Liver (tissue), 9 donors: Measurements from ENCODE around the gene SIRT2. TPM values are rescaled to one million over a fixed set of nuclear protein-coding genes. Genes with fewer than 3 reads are reported as not detected.

Source experiments
- DNase-seq: peaks from one replicate; pipeline ENCODE4 v3.0.0-alpha.2; 2017; ENCODE audit warnings: low spot score
- H3K27ac ChIP-seq, 2 donors: one replicate each; pipeline ENCODE4 v1.7.0; 2013; ENCODE audit warnings: inconsistent platforms in 2 of 2, low read length in 2 of 2, control low read depth in 1 of 2, low read depth in 1 of 2, mild to moderate bottlenecking in 1 of 2
- H3K27me3 ChIP-seq, 4 donors: one replicate each; pipeline versions ENCODE4 v1.6.1 to v1.7.0; 2013; ENCODE audit warnings: low read length in 3 of 4, inconsistent platforms in 1 of 4, mild to moderate bottlenecking in 1 of 4, moderate library complexity in 1 of 4; ENCODE audit not compliant: control insufficient read depth in 4 of 4, insufficient read depth in 4 of 4
- H3K36me3 ChIP-seq, 4 donors: one replicate each; pipeline versions ENCODE4 v1.6.1 to v1.7.0; 2013; ENCODE audit warnings: low read length in 3 of 4, mild to moderate bottlenecking in 3 of 4, low read depth in 1 of 4, moderate library complexity in 1 of 4; ENCODE audit not compliant: control insufficient read depth in 4 of 4, insufficient read depth in 3 of 4
- H3K4me1 ChIP-seq, 4 donors: one replicate each; pipeline versions ENCODE4 v1.6.1 to v1.7.0; 2013; ENCODE audit warnings: low read length in 3 of 4, mild to moderate bottlenecking in 3 of 4, moderate library complexity in 1 of 4; ENCODE audit not compliant: control insufficient read depth in 4 of 4, insufficient read depth in 4 of 4
- H3K4me3 ChIP-seq, 3 donors: one replicate each; pipeline versions ENCODE4 v1.6.1 to v1.7.0; 2013; ENCODE audit warnings: low read length in 3 of 3, control low read depth in 1 of 3, low read depth in 1 of 3, mild to moderate bottlenecking in 1 of 3
- H3K9ac ChIP-seq, 2 donors: one replicate each; pipeline ENCODE4 v1.7.0; 2013; ENCODE audit warnings: low read length in 2 of 2, mild to moderate bottlenecking in 2 of 2, moderate library complexity in 2 of 2, control low read depth in 1 of 2, low read depth in 1 of 2
- H3K9me3 ChIP-seq, 4 donors: one replicate each; pipeline versions ENCODE4 v1.6.1 to v1.7.0; 2013; ENCODE audit warnings: low read length in 3 of 4; ENCODE audit not compliant: control insufficient read depth in 4 of 4
- CTCF ChIP-seq: fragments of 150-350 bp; IDR thresholded peaks from 2 replicates; pipeline ENCODE4 v1.5.1; 2017; ENCODE audit warnings: improper control_type of control experiment, low read depth, low read length; ENCODE audit not compliant: missing input control
- EGR1 ChIP-seq, 2 donors: IDR thresholded peaks; 2 replicates each; pipeline ENCODE4 v1.6.1; 2016 to 2018; ENCODE audit warnings: antibody characterized with exemption in 2 of 2, low read depth in 2 of 2
- FOXA1 ChIP-seq: IDR thresholded peaks from 2 replicates; pipeline ENCODE4 v1.6.1; 2016; ENCODE audit warnings: antibody characterized with exemption
- FOXA2 ChIP-seq: IDR thresholded peaks from 2 replicates; pipeline ENCODE4 v1.6.1; 2016; ENCODE audit warnings: antibody characterized with exemption
- GABPA ChIP-seq, 2 donors: IDR thresholded peaks in 1 of 2; conservative IDR thresholded peaks in 1 of 2; 2 replicates each; pipeline ENCODE4 v1.6.1; 2016; ENCODE audit warnings: antibody characterized with exemption in 2 of 2, mild to moderate bottlenecking in 1 of 2, moderate library complexity in 1 of 2
- HNF4A ChIP-seq, 2 donors: conservative IDR thresholded peaks; 2 replicates each; pipeline ENCODE4 v1.6.1; 2016; ENCODE audit warnings: antibody characterized with exemption in 2 of 2, mild to moderate bottlenecking in 2 of 2
- HNF4G ChIP-seq: IDR thresholded peaks from 2 replicates; pipeline ENCODE4 v1.6.1; 2016; ENCODE audit warnings: antibody characterized with exemption
- JUND ChIP-seq, 2 donors: IDR thresholded peaks; 2 replicates each; pipeline ENCODE4 v1.6.1; 2016; ENCODE audit warnings: antibody characterized with exemption in 2 of 2
- MAX ChIP-seq: IDR thresholded peaks from 2 replicates; pipeline ENCODE4 v1.6.1; 2016; ENCODE audit warnings: antibody characterized with exemption
- NR2F2 ChIP-seq: IDR thresholded peaks from 2 replicates; pipeline ENCODE4 v1.6.1; 2016; ENCODE audit warnings: antibody characterized with exemption
- RAD21 ChIP-seq, 2 donors: IDR thresholded peaks; 2 replicates each; pipeline ENCODE4 v1.6.1; 2016; ENCODE audit warnings: antibody characterized with exemption in 2 of 2, mild to moderate bottlenecking in 2 of 2
- REST ChIP-seq: IDR thresholded peaks from 2 replicates; pipeline ENCODE4 v1.6.1; 2016; ENCODE audit warnings: antibody characterized with exemption, mild to moderate bottlenecking
- RXRA ChIP-seq, 2 donors: IDR thresholded peaks; 2 replicates each; pipeline ENCODE4 v1.6.1; 2017 to 2018; ENCODE audit warnings: antibody characterized with exemption in 2 of 2, mild to moderate bottlenecking in 1 of 2
- SP1 ChIP-seq: IDR thresholded peaks from 2 replicates; pipeline ENCODE4 v1.6.1; 2018; ENCODE audit warnings: antibody characterized with exemption, mild to moderate bottlenecking
- TAF1 ChIP-seq: conservative IDR thresholded peaks from 2 replicates; pipeline ENCODE4 v1.6.1; 2016; ENCODE audit warnings: antibody characterized with exemption, mild to moderate bottlenecking
- YY1 ChIP-seq: IDR thresholded peaks from 2 replicates; pipeline ENCODE4 v1.6.1; 2016; ENCODE audit warnings: antibody characterized with exemption, mild to moderate bottlenecking
- ZBTB33 ChIP-seq: IDR thresholded peaks from 2 replicates; pipeline ENCODE4 v1.6.1; 2016; ENCODE audit warnings: antibody characterized with exemption
- WGBS: extraction: QIAGEN DNeasy Blood & Tissue Kit; methylation state at CpG from one replicate; pipeline ENCODE4 v1.1.7; 2013; 5-methylcytosine and 5-hydroxymethylcytosine counted together
- polyA plus RNA-seq, 2 donors: library from polyadenylated mRNA; stranded (reverse) in 1 of 2; unstranded in 1 of 2; fragments of 200-250 nt in 1 of 2; fragments of >200 nt in 1 of 2; fragmentation: Nextera tagmentation in 1 of 2; extraction: Ambion mirVana in 1 of 2; gene quantifications; one replicate each; pipeline versions ENCODE4 v1.2.1 to v1.2.3, GENCODE V29; 2013 to 2015
- total RNA-seq, 2 donors: library from RNA; depleted of rRNA; stranded (reverse); fragments of >200 nt; gene quantifications; one replicate each; pipeline ENCODE4 v1.2.3, GENCODE V29; 2014
- TF ChIP-seq, protein P1 (sequence below): IDR thresholded peaks from 2 replicates; pipeline ENCODE4 v1.6.1; 2016; ENCODE audit warnings: antibody characterized with exemption
- donor health status: healthy.
- donor health status: healthy.
- donor health status: healthy.
- donor health status: healthy.
- donor health status: healthy.

SIRT2 gene
- total and polyA plus RNA-seq, 4 donors, result 21.8 to 42.2 (median 26.9) TPM

GRCh38 chr19:38942471-38943181 is 43.2 kb upstream of the SIRT2 start:
- Histone ChIP-seq H3K27me3 (no peaks in the 10 kb centered on the region), H3K36me3 (peaks cover 0 to 24% (median 11%) of the 10 kb centered on the region in 4 donors), H3K4me3 (no peak overlapping the region), H3K27ac (no peak overlapping the region), H3K4me1 (no peaks in the 10 kb centered on the region), H3K9ac (no peak overlapping the region), H3K9me3 (no peaks in the 10 kb centered on the region)
- DNase-seq, result no peak
- TF ChIP-seq CTCF (no peak), FOXA2 (no peak), YY1 (no peak), FOXA1 (no peak), RXRA (IDR thresholded peaks at IDR 0.05) (no peak), SP1 (no peak), REST (no peak), RAD21 (IDR thresholded peaks at IDR 0.05) (no peak), MAX (no peak)
- WGBS, result 91% methylated on average over 20 of the region's 20 CpGs

- H3K9me3 ChIP-seq, result no peaks in the 10 kb centered on the region
- no peak for DNase-seq
- no peak for TF ChIP-seq HNF4G
- no peak for TF ChIP-seq EGR1 (IDR thresholded peaks at IDR 0.05; ENCODE audit: low read depth in 2 of 2)
- no peak for TF ChIP-seq MAX
- TF ChIP-seq, protein P1, sequence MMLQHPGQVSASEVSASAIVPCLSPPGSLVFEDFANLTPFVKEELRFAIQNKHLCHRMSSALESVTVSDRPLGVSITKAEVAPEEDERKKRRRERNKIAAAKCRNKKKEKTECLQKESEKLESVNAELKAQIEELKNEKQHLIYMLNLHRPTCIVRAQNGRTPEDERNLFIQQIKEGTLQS, result no peak
- no peak for TF ChIP-seq CTCF
- TF ChIP-seq YY1, result no peak
- TF ChIP-seq ZBTB33, result no peak
- TF ChIP-seq JUND (IDR thresholded peaks at IDR 0.05), result no peak
- no peak for TF ChIP-seq GABPA (IDR thresholded peaks at IDR 0.05 in 1 of 2, conservative IDR thresholded peaks at IDR 0.05 in 1 of 2)
- TF ChIP-seq TAF1, result no peak
- no peak for TF ChIP-seq SP1
- TF ChIP-seq HNF4A (conservative IDR thresholded peaks at IDR 0.05), result no peak
- TF ChIP-seq RAD21 (IDR thresholded peaks at IDR 0.05), result no peak
- TF ChIP-seq FOXA2, result no peak
- TF ChIP-seq NR2F2, result no peak
- TF ChIP-seq RXRA (IDR thresholded peaks at IDR 0.05), result no peak
- no peak for TF ChIP-seq FOXA1
Observed at GRCh38 chr19:38941979-38942378, 42.6 kb upstream of the SIRT2 start.

More at GRCh38 chr19:38941979-38942378, 42.6 kb upstream of the SIRT2 start:
- H3K4me3 ChIP-seq, result no peak overlapping the region
- no peak overlapping the region for H3K27ac ChIP-seq
- 95% methylated on average over 2 of the region's 2 CpGs for WGBS
- H3K9ac ChIP-seq, result no peak overlapping the region
- no peaks in the 10 kb centered on the region for H3K4me1 ChIP-seq
- no peaks in the 10 kb centered on the region for H3K27me3 ChIP-seq
- peaks cover 0 to 22% (median 9%) of the 10 kb centered on the region in 4 donors for H3K36me3 ChIP-seq
